ENCODE data around the gene EPC1. TPM values are rescaled to one million over a fixed set of nuclear protein-coding genes. Genes with fewer than 3 reads are reported as not detected.
A peak's percentile ranks its signal among the peaks of the same experiment; 100 is the strongest.

The EPC1 gene
- total RNA-seq, 2 experiments from 2014 or later: 173 to 181 TPM

- ChIA-PET CTCF (interaction anchor here (1.2 to 1.7 kb wide), 2 partner anchors 16 to 106 kb away, joined by 4 to 8 read pairs; partner anchors contain the start of gene EPC1), POLR2A (interaction anchor here (3.8 kb wide), 1 partner anchor 10 kb away, joined by 18 read pairs; no protein-coding TSS in a partner anchor)
- ATAC-seq (ENCODE audit: poor library complexity): no peak
- peak overlapping the region; percentile 43 for H3K27ac Mint-ChIP-seq
- H3K9me3 ChIP-seq (ENCODE audit: control insufficient read depth in 1 of 2, insufficient read depth in 1 of 2, low read length in 2 of 2): peaks cover 0 to 3% of the 10 kb centered on the region in 2 experiments
- intact Hi-C loops (cut with DNase I, micrococcal nuclease): no loop called here
- H3K4me1 ChIP-seq (ENCODE audit: insufficient read depth, low read length): peaks cover 61% of the 10 kb centered on the region
- H3K4me1 Mint-ChIP-seq (ENCODE audit: low read depth): peaks cover 71% of the 10 kb centered on the region
- H3K4me3 ChIP-seq (ENCODE audit: low read length): no peak overlapping the region
- no peaks in the 10 kb centered on the region for H3K27me3 Mint-ChIP-seq
- peaks cover 13% of the 10 kb centered on the region for H3K36me3 ChIP-seq (ENCODE audit: insufficient read depth, low read length)
- H3K27me3 ChIP-seq (ENCODE audit: control insufficient read depth in 1 of 2, insufficient read depth in 2 of 2, low read length in 2 of 2): no peaks in the 10 kb centered on the region
- no peak for DNase-seq
- peaks cover 48% of the 10 kb centered on the region for H3K36me3 Mint-ChIP-seq (ENCODE audit: low read depth)
- H3K9me3 Mint-ChIP-seq: peaks cover 2% of the 10 kb centered on the region
- no peak overlapping the region for H3K27ac ChIP-seq (ENCODE audit: low read depth in 1 of 2, low read length in 2 of 2)
- TF ChIP-seq CTCF (IDR thresholded peaks at IDR 0.05): no peak
- peak overlapping the region; percentile 18 for H3K4me3 Mint-ChIP-seq
Measured at GRCh38 chr10:32362571-32362970, 15.6 kb upstream of the EPC1 start.

- H3K4me1 ChIP-seq (ENCODE audit: insufficient read depth, low read length): peaks cover 66% of the 10 kb centered on the region
- H3K27me3 ChIP-seq (ENCODE audit: control insufficient read depth in 1 of 2, insufficient read depth in 2 of 2, low read length in 2 of 2): no peaks in the 10 kb centered on the region
- peaks cover 75% of the 10 kb centered on the region for H3K4me1 Mint-ChIP-seq (ENCODE audit: low read depth)
- peaks cover 62% of the 10 kb centered on the region for H3K36me3 Mint-ChIP-seq (ENCODE audit: low read depth)
- POLR2A ChIA-PET: interaction anchor here (1.0 to 3.8 kb wide), 3 partner anchors 8 to 17 kb away, joined by 5 to 18 read pairs (median 7); no protein-coding TSS in a partner anchor
- H3K27ac ChIP-seq (ENCODE audit: low read depth in 1 of 2, low read length in 2 of 2): no peak overlapping the region
- no peak for TF ChIP-seq CTCF (IDR thresholded peaks at IDR 0.05)
- H3K36me3 ChIP-seq (ENCODE audit: insufficient read depth, low read length): peaks cover 17% of the 10 kb centered on the region
- H3K9me3 Mint-ChIP-seq: peaks cover 4% of the 10 kb centered on the region
- ATAC-seq (ENCODE audit: poor library complexity): no peak
- H3K9me3 ChIP-seq (ENCODE audit: control insufficient read depth in 1 of 2, insufficient read depth in 1 of 2, low read length in 2 of 2): peaks cover 0 to 3% of the 10 kb centered on the region in 2 experiments
- no peak for DNase-seq
- peak overlapping the region; percentile 22 for H3K4me3 Mint-ChIP-seq
- H3K4me3 ChIP-seq (ENCODE audit: low read length): no peak overlapping the region
- CTCF ChIA-PET: interaction anchor here (0.7 to 1.6 kb wide), 3 partner anchors 15 to 104 kb away, joined by 3 to 8 read pairs (median 7); no protein-coding TSS in a partner anchor
- peak overlapping the region; percentile 43 for H3K27ac Mint-ChIP-seq
- intact Hi-C loops (cut with DNase I, micrococcal nuclease): no loop called here
- no peaks in the 10 kb centered on the region for H3K27me3 Mint-ChIP-seq
Measured at GRCh38 chr10:32360884-32361283, 13.9 kb upstream of the EPC1 start.

GRCh38 chr10:32360241-32360640 lies 13.3 kb upstream of the EPC1 start:
- intact Hi-C loops (cut with DNase I, micrococcal nuclease): no loop called here
- Histone ChIP-seq H3K9me3 (ENCODE audit: control insufficient read depth in 1 of 2, insufficient read depth in 1 of 2, low read length in 2 of 2) (peaks cover 0 to 3% of the 10 kb centered on the region in 2 experiments), H3K27ac (ENCODE audit: low read depth in 1 of 2, low read length in 2 of 2) (no peak overlapping the region), H3K36me3 (ENCODE audit: insufficient read depth, low read length) (peaks cover 17% of the 10 kb centered on the region), H3K4me3 (ENCODE audit: low read length) (no peak overlapping the region), H3K27me3 (ENCODE audit: control insufficient read depth in 1 of 2, insufficient read depth in 2 of 2, low read length in 2 of 2) (no peaks in the 10 kb centered on the region), H3K4me1 (ENCODE audit: insufficient read depth, low read length) (peaks cover 66% of the 10 kb centered on the region)
- Mint-ChIP-seq H3K4me3 (no peak overlapping the region), H3K9me3 (peaks cover 4% of the 10 kb centered on the region), H3K4me1 (ENCODE audit: low read depth) (peaks cover 72% of the 10 kb centered on the region), H3K36me3 (ENCODE audit: low read depth) (peaks cover 62% of the 10 kb centered on the region), H3K27me3 (no peaks in the 10 kb centered on the region), H3K27ac (no peak overlapping the region)
- ATAC-seq (ENCODE audit: poor library complexity) (no peak), DNase-seq (no peak)
- CTCF ChIA-PET: interaction anchor here (1.7 kb wide), 1 partner anchor 14 kb away, joined by 10 read pairs; no protein-coding TSS in a partner anchor
- POLR2A ChIA-PET: interaction anchor here (1.5 to 3.8 kb wide), 3 partner anchors 7 to 18 kb away, joined by 7 to 18 read pairs (median 18); no protein-coding TSS in a partner anchor
- no peak for TF ChIP-seq CTCF (IDR thresholded peaks at IDR 0.05)
